DMS 273 (cell line): ENCODE measurements around the gene SIRPB1.
A peak's percentile ranks its signal among the peaks of the same experiment; 100 is the strongest.
"Not testable (repeated sequence)": the region's sequence is repeated elsewhere in the genome, so short reads cannot be mapped to it uniquely, and the experiment has no call there.

Source experiments
- DNase-seq: peaks from one replicate; lab custom pipeline; 2025; ENCODE audit not compliant: unreplicated experiment; lab: John Stamatoyannopoulos, UW

SIRPB1 gene

GRCh38 chr20:1619861-1620444 is at the start of gene SIRPB1:
Gene SIRPB1, minus strand, starts transcription at chr20:1620009. Its CDS starts 65 bp downstream, at chr20:1619944.
- DNase-seq: no peak

- peak; percentile 5 for DNase-seq
Measured at GRCh38 chr20:1669304-1669703, 49.5 kb upstream of the SIRPB1 start.

DNA sequence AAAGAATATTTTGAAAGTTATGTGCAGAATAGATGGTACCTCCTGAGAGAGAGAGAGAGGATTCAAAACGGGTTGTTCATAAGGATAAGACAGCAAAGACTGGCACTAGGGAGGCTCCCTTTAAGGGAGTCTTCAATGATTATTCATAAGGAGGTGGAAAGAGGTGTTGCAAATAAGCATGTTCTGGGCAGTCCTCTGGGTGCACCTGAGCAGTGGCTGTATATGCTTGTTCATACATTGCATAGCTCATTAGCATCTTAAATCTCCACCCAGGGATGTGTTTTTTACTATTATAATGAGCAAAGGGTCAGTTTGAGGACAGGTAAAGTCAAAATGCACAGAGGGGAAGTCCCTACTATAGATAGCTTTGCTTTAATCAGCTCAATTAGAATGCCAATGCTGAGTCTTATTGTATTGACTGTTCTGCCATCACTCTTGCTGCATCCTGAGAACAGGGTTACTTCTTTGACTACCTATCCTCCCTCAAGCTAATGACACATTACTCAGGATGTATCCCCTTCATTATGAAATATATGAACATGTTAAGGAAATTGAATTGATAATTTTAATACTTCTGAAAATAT is 47.8 kb upstream of the SIRPB1 start:
- no peak for DNase-seq

- no peak for DNase-seq
Measured at GRCh38 chr20:1666802-1667201, 47.0 kb upstream of the SIRPB1 start.

DNA sequence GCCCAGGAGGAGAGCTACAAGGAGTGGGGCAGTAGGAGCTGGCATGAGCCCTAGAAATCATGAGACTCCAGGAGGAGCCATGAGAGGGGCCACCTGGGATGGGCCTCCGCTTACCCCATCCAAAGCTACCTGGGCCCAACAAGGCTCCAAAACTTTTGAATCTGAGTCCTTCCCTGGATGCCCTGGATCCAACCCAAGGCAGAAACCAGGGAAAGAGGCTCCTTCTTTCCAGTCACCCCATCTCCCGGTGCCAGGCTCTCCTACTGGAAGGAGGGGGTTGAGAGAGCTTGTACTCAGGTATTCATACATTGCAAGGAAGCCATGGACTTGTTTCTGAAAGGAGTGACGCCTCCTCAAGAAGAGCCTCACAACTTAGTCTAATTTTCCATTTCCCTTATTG is 45.5 kb upstream of the SIRPB1 start:
- DNase-seq: no peak

GRCh38 chr20:1664911-1665310 is 45.1 kb upstream of the SIRPB1 start:
- DNase-seq: no peak

DNA sequence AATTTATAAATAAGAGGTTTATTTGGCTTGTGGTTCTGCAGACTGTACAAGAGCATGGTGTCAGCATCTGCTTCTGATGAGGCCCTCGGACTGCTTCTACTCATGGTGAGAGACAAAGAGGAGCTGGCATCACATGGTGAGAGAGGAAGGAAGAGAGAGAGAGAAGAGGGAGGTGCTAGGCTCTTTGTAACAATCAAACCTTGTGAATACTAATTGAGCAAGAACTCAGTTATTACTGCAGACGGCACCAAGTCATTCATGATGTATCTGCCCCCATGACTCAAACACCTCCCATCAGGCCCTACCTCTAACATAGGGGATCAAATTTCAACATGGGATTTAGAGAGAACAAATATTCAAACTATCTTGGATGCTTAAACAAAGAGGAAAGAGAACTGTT is 44.1 kb upstream of the SIRPB1 start:
- no peak for DNase-seq

- no peak for DNase-seq
Measured at GRCh38 chr20:1661542-1662299, 41.9 kb upstream of the SIRPB1 start.

GRCh38 chr20:1660246-1660645 is 40.4 kb upstream of the SIRPB1 start:
- no peak for DNase-seq

DNA sequence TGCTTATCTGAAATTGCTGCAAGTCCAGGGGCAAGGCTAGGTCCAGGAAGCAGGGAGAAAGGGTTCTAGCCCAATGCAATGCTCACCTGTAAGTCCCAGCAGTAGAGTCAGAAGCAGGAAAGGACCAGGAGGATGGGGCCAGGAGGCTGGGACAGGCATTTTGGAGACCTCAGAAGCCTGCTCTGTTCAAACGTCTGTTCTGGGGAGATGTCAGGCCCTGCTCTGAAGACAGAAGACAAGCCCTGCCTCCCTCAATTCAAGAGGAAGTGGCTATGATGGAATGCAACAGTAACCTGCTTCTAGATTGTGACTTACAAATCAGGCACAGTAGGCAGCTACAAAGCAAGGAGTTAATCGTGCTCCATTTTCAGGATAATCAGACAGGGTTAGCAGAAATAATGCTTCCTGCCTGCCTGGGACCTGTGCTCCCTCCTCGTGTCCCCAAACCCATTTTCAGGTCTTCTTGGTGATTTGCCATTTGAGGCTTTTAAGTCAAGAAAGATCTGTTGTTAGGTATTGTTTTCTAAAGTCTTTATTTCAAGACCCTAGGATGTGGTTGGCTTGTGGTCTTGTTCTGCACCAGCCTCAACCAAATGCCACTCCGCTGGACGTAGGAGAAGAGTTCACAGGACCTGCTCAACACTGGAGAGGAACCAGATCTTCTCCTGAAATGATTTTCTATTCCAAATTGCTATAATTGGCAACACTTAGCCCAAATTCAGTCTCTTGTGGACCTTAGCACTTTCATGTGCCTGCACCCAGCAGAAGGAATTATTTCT is 37.9 kb upstream of the SIRPB1 start, which contains the start of gene SIRPG:
Gene SIRPG, minus strand, starts transcription at position 224 of the 779 bp plus-strand sequence. Its CDS starts 65 bp downstream, at position 159.
- no peak for DNase-seq

- no peak for DNase-seq
Measured at GRCh38 chr20:1656844-1657243, 37.0 kb upstream of the SIRPB1 start.

GRCh38 chr20:1654996-1655395 is 35.2 kb upstream of the SIRPB1 start:
- DNase-seq: no peak

DNA sequence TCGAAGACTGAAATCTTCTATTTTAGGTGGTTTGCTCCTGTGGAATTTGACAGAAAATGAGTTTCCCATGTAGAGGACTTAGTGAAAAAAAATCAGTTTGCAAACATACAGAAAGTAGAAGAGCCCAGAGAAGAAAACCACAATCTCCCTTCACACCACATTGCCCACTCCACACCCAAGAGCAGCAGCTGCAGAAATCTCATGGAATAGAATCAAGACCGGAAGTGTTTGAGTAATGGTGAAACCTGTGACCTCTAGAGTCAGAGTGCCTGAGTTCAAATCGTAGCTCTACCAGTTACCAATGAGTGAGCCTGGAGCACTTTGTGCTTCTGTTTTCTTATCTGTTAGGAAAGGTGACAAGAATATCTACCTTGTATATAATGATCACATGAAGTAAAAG is 33.2 kb upstream of the SIRPB1 start:
- DNase-seq: no peak

- no peak for DNase-seq
Measured at GRCh38 chr20:1652104-1652503, 32.3 kb upstream of the SIRPB1 start.

- DNase-seq: no peak
Measured at GRCh38 chr20:1651268-1652058, 31.7 kb upstream of the SIRPB1 start.

DNA sequence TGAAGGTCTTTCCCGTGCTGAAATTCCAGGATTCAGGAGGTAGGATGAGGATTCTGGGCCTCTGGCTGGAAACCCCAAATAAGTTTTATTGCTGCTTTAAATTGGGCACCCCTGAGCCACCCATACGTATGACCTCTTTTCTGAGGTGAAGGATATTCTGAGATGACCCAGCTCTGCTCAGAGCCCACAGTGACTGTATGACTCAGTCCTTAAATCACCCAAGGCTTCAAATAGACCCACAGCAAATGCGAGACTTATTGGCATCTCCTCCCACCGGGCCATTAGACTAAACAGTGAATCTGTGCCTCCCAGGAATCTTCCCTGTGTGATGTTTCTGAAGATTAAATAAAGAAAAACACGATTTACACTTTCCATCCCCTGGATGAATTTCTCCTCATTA is 28.3 kb upstream of the SIRPB1 start:
- DNase-seq: no peak

DNA sequence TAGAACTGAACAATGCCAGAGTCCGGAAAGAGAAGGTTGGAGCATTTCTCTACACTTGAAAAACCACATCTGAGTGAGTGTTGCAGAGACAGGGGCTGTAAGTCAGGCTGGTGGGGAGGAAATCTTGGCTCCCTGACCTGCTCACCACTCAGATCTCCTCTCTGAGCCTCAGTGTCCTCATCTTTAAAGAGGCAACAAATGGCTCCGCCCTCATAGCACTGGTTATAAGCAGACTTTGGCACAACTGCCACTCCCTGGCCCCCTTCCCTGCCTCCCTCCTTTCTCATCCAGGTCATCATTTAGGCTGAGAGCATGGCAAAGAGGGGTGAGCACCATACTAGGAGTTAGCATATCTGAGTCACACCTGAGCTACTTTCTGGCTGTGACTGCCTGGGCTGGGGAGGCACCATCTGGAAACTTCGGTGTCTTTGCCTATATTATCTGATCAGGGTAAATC is 27.2 kb upstream of the SIRPB1 start:
- no peak for DNase-seq

GRCh38 chr20:1644101-1644962 is 24.5 kb upstream of the SIRPB1 start:
- no peak for DNase-seq

DNA sequence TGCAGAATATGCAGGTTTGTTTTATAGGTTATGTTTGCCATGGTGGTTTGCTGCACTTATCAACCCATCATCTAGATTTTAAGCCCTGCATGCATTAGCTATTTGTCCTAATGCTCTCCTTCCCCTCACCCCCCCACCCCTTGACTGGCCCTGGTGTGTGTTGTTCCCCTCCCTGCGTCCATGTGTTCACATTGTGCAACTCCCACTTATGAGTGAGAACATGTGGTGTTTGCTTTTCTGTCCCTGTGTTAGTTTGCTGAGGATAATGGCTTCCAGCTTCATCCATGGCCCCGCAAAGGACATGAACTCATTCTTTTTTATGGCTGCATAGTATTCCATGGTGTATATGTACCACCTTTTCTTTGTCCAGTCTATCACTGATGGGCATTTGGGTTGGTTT is 18.8 kb upstream of the SIRPB1 start:
- DNase-seq: not testable (repeated sequence)

- no peak for DNase-seq
Measured at GRCh38 chr20:1637755-1638154, 17.9 kb upstream of the SIRPB1 start.
